Endothelial cell of umbilical vein (primary cell): ENCODE results near the gene ICE1.

Source experiments
- CTCF ChIP-seq, 2 donors: IDR thresholded peaks; 1 replicate in 1 of 2; 2 replicates in 1 of 2; pipeline ENCODE4 v1.5.1; 2011; ENCODE audit warnings: low read length in 2 of 2, mild to moderate bottlenecking in 2 of 2, moderate library complexity in 2 of 2, control low read depth in 1 of 2, inconsistent platforms in 1 of 2, low read depth in 1 of 2; ENCODE audit not compliant: insufficient read depth in 1 of 2; ENCODE audit errors: extremely low read depth in 1 of 2
- JUN ChIP-seq: IDR thresholded peaks from 2 replicates; pipeline ENCODE4 v1.6.1; 2011; ENCODE audit warnings: borderline replicate concordance, low read depth; ENCODE audit not compliant: insufficient read length, insufficient read depth

GRCh38 chr5:5508391-5508790 is 85.9 kb downstream of the ICE1 start:
- no peak for TF ChIP-seq CTCF (IDR thresholded peaks at IDR 0.05; ENCODE audit: extremely low read depth in 1 of 2, insufficient read depth in 1 of 2, low read depth in 1 of 2, low read length in 2 of 2)
- TF ChIP-seq JUN = no peak
